GM23338 (cell line): ENCODE data around the gene SLC2A1.

Experiments used
- CREB1 ChIP-seq: fragments of 250-450 bp; sonication (Bioruptor Pico); IDR thresholded peaks from 2 replicates; pipeline ENCODE4 v1.5.0; 2020; ENCODE audit warnings: low read depth, mild to moderate bottlenecking, moderate library complexity
- EZH2 ChIP-seq: fragments of 200-600 bp; sonication (generic); IDR thresholded peaks from one replicate; pipeline ENCODE4 v1.8.0; 2017; ENCODE audit warnings: antibody characterized with exemption, mild to moderate bottlenecking, low read depth; ENCODE audit not compliant: unreplicated experiment
- POLR2AphosphoS5 ChIP-seq: IDR thresholded peaks from 2 replicates; pipeline ENCODE4 v1.6.1; 2016; ENCODE audit warnings: antibody characterized with exemption, low read depth
- TF ChIP-seq, protein P1 (sequence below), 2 experiments: fragments of 200-600 bp in 1 of 2; sonication (generic) in 1 of 2; conservative IDR thresholded peaks; 2 replicates each; pipeline versions ENCODE4 v1.5.1 to v1.6.1; 2016 to 2017; ENCODE audit warnings: antibody characterized with exemption in 2 of 2, low read depth in 2 of 2, mild to moderate bottlenecking in 2 of 2, moderate library complexity in 1 of 2

DNA sequence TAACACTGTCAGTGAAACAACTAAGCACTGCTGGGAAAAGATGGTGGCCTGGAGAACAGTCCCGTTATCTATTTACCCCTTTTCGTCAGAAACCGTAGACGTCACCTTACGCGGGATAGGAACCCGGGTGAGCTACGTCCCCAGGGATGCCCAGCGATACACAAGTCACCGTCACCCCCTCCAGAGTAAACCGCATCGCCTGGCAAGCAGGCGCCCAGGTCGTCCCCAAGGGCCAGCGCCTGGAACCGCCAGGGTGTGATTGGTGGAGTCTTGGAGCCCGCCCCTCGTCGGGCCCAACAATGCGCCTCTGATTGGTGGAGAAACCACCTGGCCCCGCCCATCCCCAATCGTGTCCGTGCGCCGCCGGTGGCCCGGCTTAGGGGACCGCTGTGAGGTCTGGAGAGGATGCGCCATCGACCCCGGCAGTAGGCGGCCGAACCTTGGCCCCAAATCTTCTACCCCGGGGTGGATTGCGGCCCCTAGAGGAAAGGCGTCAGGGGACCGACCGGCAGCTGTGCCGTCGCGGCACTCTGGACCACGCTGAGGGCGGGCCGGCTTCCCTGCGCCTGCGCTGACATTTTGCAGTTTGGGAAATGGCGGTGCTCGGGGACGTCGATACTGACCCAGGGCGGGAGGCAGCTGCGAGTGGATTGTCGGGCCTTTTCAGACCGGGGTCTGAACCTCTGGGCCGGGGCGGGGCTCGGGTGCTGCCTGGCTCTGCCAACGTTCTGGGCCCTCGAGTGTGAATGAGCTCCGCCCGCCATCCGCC lies 34.4 kb downstream of the SLC2A1 start:
- TF ChIP-seq, protein P1, sequence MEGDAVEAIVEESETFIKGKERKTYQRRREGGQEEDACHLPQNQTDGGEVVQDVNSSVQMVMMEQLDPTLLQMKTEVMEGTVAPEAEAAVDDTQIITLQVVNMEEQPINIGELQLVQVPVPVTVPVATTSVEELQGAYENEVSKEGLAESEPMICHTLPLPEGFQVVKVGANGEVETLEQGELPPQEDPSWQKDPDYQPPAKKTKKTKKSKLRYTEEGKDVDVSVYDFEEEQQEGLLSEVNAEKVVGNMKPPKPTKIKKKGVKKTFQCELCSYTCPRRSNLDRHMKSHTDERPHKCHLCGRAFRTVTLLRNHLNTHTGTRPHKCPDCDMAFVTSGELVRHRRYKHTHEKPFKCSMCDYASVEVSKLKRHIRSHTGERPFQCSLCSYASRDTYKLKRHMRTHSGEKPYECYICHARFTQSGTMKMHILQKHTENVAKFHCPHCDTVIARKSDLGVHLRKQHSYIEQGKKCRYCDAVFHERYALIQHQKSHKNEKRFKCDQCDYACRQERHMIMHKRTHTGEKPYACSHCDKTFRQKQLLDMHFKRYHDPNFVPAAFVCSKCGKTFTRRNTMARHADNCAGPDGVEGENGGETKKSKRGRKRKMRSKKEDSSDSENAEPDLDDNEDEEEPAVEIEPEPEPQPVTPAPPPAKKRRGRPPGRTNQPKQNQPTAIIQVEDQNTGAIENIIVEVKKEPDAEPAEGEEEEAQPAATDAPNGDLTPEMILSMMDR (conservative IDR thresholded peaks at IDR 0.05; ENCODE audit: low read depth in 2 of 2): peak in 1 of 2 experiments; percentile 36; a peak in 3 of 4 replicates
- TF ChIP-seq POLR2AphosphoS5: peak; percentile 82
- TF ChIP-seq EZH2: no peak
- TF ChIP-seq CREB1: peak; percentile 63; the same call in 1 of the 2 replicates
